ENCODE measurements around the gene MBD1. TPM values are rescaled to one million over a fixed set of nuclear protein-coding genes. Genes with fewer than 3 reads are reported as not detected.
"Not testable (repeated sequence)": the region's sequence is repeated elsewhere in the genome, so short reads cannot be mapped to it uniquely, and the experiment has no call there.

The MBD1 gene
- total and polyA plus RNA-seq, 4 donors, result 13.9 to 45.8 (median 26.8) TPM

DNA sequence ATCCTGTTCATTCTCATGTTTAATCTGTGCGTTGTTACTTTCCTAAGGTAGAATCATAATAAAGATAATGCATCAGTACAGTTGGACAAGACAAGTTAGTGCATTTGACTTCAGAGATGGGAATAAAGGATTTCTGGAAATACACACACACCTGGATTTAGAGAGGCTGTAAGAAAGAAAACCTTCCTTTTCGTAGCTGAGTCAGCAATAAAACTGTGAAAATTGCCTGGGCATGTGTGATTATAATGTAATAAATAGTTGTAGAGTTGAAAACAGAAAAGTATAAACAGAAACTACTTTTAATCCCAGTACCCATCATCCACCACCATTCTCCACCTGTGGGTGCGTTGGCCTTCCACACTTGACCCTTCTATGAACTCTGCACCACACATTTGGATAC, 30.4 kb downstream of the MBD1 start:
- no peak for TF ChIP-seq TAF1 (conservative IDR thresholded peaks at IDR 0.05)
- TF ChIP-seq, protein P1, sequence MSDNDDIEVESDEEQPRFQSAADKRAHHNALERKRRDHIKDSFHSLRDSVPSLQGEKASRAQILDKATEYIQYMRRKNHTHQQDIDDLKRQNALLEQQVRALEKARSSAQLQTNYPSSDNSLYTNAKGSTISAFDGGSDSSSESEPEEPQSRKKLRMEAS (IDR thresholded peaks at IDR 0.05), result no peak
- TF ChIP-seq JUND (IDR thresholded peaks at IDR 0.05), result no peak
- no peak for TF ChIP-seq YY1 (IDR thresholded peaks at IDR 0.05)
- Histone ChIP-seq H3K4me1 (ENCODE audit: control insufficient read depth in 4 of 4, insufficient read depth in 4 of 4, low read length in 3 of 4) (no peaks in the 10 kb centered on the region), H3K36me3 (ENCODE audit: control insufficient read depth in 4 of 4, insufficient read depth in 3 of 4, low read depth in 1 of 4, low read length in 3 of 4) (no peaks in the 10 kb centered on the region), H3K27ac (ENCODE audit: low read depth in 1 of 2, low read length in 2 of 2) (no peak overlapping the region), H3K9me3 (ENCODE audit: control insufficient read depth in 4 of 4, low read length in 3 of 4) (no peaks in the 10 kb centered on the region), H3K9ac (ENCODE audit: low read depth in 1 of 2, low read length in 2 of 2) (no peak overlapping the region), H3K27me3 (ENCODE audit: control insufficient read depth in 4 of 4, insufficient read depth in 4 of 4, low read length in 3 of 4) (no peaks in the 10 kb centered on the region), H3K4me3 (ENCODE audit: low read depth in 1 of 3, low read length in 3 of 3) (no peak overlapping the region)
- DNase-seq (ENCODE audit: low spot score), result no peak
- 90% methylated on average over 3 of the region's 3 CpGs for WGBS

DNA sequence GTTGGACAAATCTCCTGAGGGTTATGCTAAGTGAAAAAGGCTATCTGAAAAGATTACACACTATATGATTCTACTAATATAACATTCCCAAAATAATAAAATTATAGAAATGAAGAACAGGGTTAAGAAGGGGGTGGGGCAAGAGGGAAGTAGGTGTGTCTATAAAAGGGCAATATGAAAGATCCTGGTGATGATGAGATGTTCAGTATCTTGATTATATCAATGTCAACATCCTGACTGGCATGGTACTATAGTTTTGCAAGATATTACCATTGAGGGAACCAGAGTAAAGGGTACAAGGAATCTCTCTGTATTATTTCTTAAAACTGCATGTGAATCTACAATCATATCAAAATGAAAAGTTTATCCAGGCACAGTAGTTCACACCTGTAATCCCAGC, 31.7 kb downstream of the MBD1 start:
- Histone ChIP-seq H3K4me1 (ENCODE audit: control insufficient read depth in 4 of 4, insufficient read depth in 4 of 4, low read length in 3 of 4) (no peaks in the 10 kb centered on the region), H3K9ac (ENCODE audit: low read depth in 1 of 2, low read length in 2 of 2) (no peak overlapping the region), H3K27me3 (ENCODE audit: control insufficient read depth in 4 of 4, insufficient read depth in 4 of 4, low read length in 3 of 4) (no peaks in the 10 kb centered on the region), H3K4me3 (ENCODE audit: low read depth in 1 of 3, low read length in 3 of 3) (no peak overlapping the region), H3K36me3 (ENCODE audit: control insufficient read depth in 4 of 4, insufficient read depth in 3 of 4, low read depth in 1 of 4, low read length in 3 of 4) (no peaks in the 10 kb centered on the region), H3K27ac (ENCODE audit: low read depth in 1 of 2, low read length in 2 of 2) (no peak overlapping the region), H3K9me3 (ENCODE audit: control insufficient read depth in 4 of 4, low read length in 3 of 4) (no peaks in the 10 kb centered on the region)
- TF ChIP-seq, protein P1 (IDR thresholded peaks at IDR 0.05), result no peak
- no peak for DNase-seq (ENCODE audit: low spot score)

DNA sequence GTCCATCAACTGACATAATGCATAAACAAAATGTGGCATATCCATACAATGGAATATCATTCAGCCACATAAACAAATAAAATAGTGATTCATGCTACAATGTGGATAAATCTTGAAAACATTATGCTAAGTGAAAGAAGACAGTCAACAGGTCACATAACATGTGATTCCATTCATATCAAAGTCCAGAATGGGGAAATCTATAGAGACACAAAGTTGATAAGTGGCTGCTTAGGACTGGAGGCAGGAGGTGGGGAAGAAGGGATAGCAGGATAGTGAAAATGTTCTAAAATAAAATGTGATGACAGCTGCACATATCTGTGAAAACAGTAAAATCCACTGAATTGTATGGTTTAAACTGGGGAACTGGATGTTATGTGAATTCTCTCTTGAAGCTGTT, 33.8 kb downstream of the MBD1 start:
- Histone ChIP-seq H3K4me1 (ENCODE audit: control insufficient read depth in 4 of 4, insufficient read depth in 4 of 4, low read length in 3 of 4) (no peaks in the 10 kb centered on the region), H3K9ac (ENCODE audit: low read depth in 1 of 2, low read length in 2 of 2) (no peak overlapping the region), H3K4me3 (ENCODE audit: low read depth in 1 of 3, low read length in 3 of 3) (no peak overlapping the region), H3K27ac (ENCODE audit: low read depth in 1 of 2, low read length in 2 of 2) (no peak overlapping the region), H3K36me3 (ENCODE audit: control insufficient read depth in 4 of 4, insufficient read depth in 3 of 4, low read depth in 1 of 4, low read length in 3 of 4) (no peaks in the 10 kb centered on the region), H3K9me3 (ENCODE audit: control insufficient read depth in 4 of 4, low read length in 3 of 4) (no peaks in the 10 kb centered on the region), H3K27me3 (ENCODE audit: control insufficient read depth in 4 of 4, insufficient read depth in 4 of 4, low read length in 3 of 4) (no peaks in the 10 kb centered on the region)
- no peak for TF ChIP-seq FOXA1 (IDR thresholded peaks at IDR 0.05)
- TF ChIP-seq HNF4G (IDR thresholded peaks at IDR 0.05), result no peak
- TF ChIP-seq HNF4A (conservative IDR thresholded peaks at IDR 0.05), result peak; percentile 60 to 71
- no peak for DNase-seq (ENCODE audit: low spot score)

DNA sequence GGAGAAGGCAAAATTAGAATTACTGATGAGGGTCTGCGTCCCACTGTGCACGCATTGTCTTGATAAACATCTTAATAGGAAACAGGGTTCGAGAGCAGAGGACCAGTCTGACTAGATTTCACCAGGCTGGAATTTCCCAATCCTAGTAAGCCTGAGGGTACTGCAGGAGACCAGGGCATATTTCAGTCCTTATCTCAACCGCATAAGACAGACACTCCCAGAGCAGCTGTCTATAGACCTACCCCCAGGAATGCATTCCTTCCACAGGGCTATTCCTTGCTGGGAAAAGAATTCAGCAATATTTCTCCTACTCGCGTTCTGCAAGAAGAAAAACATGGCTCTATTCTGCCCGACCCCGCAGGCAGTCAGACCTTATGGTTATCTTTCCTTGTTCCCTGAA, 39.6 kb downstream of the MBD1 start:
- not testable (repeated sequence) for H3K9ac ChIP-seq (ENCODE audit: low read depth in 1 of 2, low read length in 2 of 2); H3K27ac ChIP-seq (ENCODE audit: low read depth in 1 of 2, low read length in 2 of 2); H3K27me3 ChIP-seq (ENCODE audit: control insufficient read depth in 4 of 4, insufficient read depth in 4 of 4, low read length in 3 of 4); H3K4me3 ChIP-seq (ENCODE audit: low read depth in 1 of 3, low read length in 3 of 3); DNase-seq (ENCODE audit: low spot score); H3K9me3 ChIP-seq (ENCODE audit: control insufficient read depth in 4 of 4, low read length in 3 of 4); H3K4me1 ChIP-seq (ENCODE audit: control insufficient read depth in 4 of 4, insufficient read depth in 4 of 4, low read length in 3 of 4); H3K36me3 ChIP-seq (ENCODE audit: control insufficient read depth in 4 of 4, insufficient read depth in 3 of 4, low read depth in 1 of 4, low read length in 3 of 4)
- 78% methylated on average over 8 of the region's 8 CpGs for WGBS

DNA sequence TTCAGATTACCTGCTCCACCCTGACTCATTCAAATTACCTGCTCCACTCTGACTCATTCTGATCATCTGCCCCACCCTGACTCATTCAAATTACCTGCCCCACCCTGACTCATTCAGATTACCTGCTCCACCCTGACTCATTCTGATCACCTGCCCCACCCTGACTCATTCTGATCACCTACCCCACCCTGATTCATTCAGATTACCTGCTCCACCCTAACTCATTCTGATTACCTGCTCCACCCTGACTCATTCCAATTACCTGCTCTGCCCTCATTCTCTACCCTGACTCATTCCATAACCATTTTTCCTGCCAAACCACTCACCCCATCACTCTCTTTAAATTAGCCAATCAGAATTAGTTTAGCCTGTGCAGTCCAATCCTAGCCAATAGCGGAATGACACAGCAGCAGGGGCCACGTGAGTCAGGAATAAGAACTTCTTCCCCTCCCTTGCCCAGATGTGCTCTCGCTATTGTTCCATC, 41.2 kb downstream of the MBD1 start:
- TF ChIP-seq YY1 (IDR thresholded peaks at IDR 0.05), result no peak
- TF ChIP-seq, protein P2, sequence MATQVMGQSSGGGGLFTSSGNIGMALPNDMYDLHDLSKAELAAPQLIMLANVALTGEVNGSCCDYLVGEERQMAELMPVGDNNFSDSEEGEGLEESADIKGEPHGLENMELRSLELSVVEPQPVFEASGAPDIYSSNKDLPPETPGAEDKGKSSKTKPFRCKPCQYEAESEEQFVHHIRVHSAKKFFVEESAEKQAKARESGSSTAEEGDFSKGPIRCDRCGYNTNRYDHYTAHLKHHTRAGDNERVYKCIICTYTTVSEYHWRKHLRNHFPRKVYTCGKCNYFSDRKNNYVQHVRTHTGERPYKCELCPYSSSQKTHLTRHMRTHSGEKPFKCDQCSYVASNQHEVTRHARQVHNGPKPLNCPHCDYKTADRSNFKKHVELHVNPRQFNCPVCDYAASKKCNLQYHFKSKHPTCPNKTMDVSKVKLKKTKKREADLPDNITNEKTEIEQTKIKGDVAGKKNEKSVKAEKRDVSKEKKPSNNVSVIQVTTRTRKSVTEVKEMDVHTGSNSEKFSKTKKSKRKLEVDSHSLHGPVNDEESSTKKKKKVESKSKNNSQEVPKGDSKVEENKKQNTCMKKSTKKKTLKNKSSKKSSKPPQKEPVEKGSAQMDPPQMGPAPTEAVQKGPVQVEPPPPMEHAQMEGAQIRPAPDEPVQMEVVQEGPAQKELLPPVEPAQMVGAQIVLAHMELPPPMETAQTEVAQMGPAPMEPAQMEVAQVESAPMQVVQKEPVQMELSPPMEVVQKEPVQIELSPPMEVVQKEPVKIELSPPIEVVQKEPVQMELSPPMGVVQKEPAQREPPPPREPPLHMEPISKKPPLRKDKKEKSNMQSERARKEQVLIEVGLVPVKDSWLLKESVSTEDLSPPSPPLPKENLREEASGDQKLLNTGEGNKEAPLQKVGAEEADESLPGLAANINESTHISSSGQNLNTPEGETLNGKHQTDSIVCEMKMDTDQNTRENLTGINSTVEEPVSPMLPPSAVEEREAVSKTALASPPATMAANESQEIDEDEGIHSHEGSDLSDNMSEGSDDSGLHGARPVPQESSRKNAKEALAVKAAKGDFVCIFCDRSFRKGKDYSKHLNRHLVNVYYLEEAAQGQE (IDR thresholded peaks at IDR 0.05), result no peak
- no peak for TF ChIP-seq HNF4G (IDR thresholded peaks at IDR 0.05)
- no peak for TF ChIP-seq NR2F2 (IDR thresholded peaks at IDR 0.05)
- TF ChIP-seq, protein P3, sequence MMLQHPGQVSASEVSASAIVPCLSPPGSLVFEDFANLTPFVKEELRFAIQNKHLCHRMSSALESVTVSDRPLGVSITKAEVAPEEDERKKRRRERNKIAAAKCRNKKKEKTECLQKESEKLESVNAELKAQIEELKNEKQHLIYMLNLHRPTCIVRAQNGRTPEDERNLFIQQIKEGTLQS (IDR thresholded peaks at IDR 0.05), result no peak
- no peak for TF ChIP-seq FOXA2 (IDR thresholded peaks at IDR 0.05)
- no peak for TF ChIP-seq RAD21 (IDR thresholded peaks at IDR 0.05)
- TF ChIP-seq GABPA (IDR thresholded peaks at IDR 0.05 in 1 of 2, conservative IDR thresholded peaks at IDR 0.05 in 1 of 2), result no peak
- TF ChIP-seq TAF1 (conservative IDR thresholded peaks at IDR 0.05), result no peak
- no peak for TF ChIP-seq FOXA1 (IDR thresholded peaks at IDR 0.05)
- no peak for TF ChIP-seq JUND (IDR thresholded peaks at IDR 0.05)
- TF ChIP-seq EGR1 (IDR thresholded peaks at IDR 0.05; ENCODE audit: low read depth in 2 of 2), result no peak
- Histone ChIP-seq H3K27ac (ENCODE audit: low read depth in 1 of 2, low read length in 2 of 2) (no peak overlapping the region), H3K4me1 (ENCODE audit: control insufficient read depth in 4 of 4, insufficient read depth in 4 of 4, low read length in 3 of 4) (no peaks in the 10 kb centered on the region), H3K9me3 (ENCODE audit: control insufficient read depth in 4 of 4, low read length in 3 of 4) (no peaks in the 10 kb centered on the region), H3K36me3 (ENCODE audit: control insufficient read depth in 4 of 4, insufficient read depth in 3 of 4, low read depth in 1 of 4, low read length in 3 of 4) (no peaks in the 10 kb centered on the region), H3K9ac (ENCODE audit: low read depth in 1 of 2, low read length in 2 of 2) (no peak overlapping the region), H3K27me3 (ENCODE audit: control insufficient read depth in 4 of 4, insufficient read depth in 4 of 4, low read length in 3 of 4) (no peaks in the 10 kb centered on the region), H3K4me3 (ENCODE audit: low read depth in 1 of 3, low read length in 3 of 3) (no peak overlapping the region)
- 90% methylated on average over 3 of the region's 3 CpGs for WGBS
- DNase-seq (ENCODE audit: low spot score), result no peak

Measured in liver (tissue), 9 donors.